IPS-NIHi7 (cell line): ENCODE results near the gene RAB43.

Experiments
- DNase-seq: peaks from one replicate; pipeline ENCODE4 v3.0.0; 2012; ENCODE audit warnings: mixed read lengths; ENCODE audit errors: extremely low spot score

Gene RAB43

DNA sequence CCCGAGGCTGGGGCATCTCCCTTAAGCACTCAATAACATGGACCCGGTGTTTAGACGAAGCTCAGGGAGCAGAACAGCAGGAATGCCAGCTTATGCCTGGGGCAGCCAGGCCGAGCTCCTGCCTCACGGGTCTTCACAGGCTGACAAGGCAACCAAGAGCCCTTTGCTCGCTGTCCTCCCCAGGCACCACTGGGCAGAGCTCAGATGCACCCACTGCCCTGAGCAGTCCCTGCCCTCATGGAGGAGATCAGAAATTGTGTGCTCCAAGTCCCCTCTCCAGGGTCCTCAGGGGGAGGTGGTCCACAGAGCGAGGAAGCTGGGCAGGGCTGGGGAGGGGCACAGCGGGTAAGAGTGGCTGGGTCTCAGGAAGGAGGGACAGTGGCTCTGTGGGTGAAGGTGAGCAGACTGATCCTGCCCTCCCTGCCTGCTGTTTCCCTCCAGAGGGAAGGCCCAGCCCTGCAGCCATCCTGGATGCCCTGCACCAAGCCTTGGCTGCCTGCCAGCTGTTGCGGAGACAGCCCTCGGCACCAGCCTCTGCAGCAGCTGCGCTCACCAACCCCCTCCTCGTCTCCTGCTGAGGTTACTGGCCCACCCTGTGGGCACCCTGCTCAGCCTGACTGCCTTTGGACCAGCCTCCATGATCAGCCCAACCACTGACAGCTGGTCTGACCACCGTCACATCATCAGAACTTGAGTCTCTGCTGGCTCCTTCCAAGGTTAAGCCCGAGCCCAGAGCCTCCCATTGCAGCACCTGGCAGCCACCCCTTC, 82.1 kb downstream of the RAB43 start:
- no peak for DNase-seq

GRCh38 chr3:129038121-129038855, 83.3 kb downstream of the RAB43 start:
- no peak for DNase-seq
